Measurements from ENCODE around the gene APOA5. TPM values are rescaled to one million over a fixed set of nuclear protein-coding genes. Genes with fewer than 3 reads are reported as not detected.

APOA5 gene
- total and polyA plus RNA-seq, 9 of the 15 experiments (the other 6 are each of a cell fraction or from before 2014, with no cell fraction given), result not detected

GRCh38 chr11:116830184-116830912 lies 38.7 kb upstream of the APOA5 start (continued):
- no peak for TF ChIP-seq MGA (IDR thresholded peaks at IDR 0.05)
- no peak for TF ChIP-seq HINFP (tag; conservative IDR thresholded peaks at IDR 0.05; ENCODE audit: low read depth)
- no peak for TF ChIP-seq TCFL5 (CRISPR knock-in tag; conservative IDR thresholded peaks at IDR 0.05)
- no peak for TF ChIP-seq XRCC5 (IDR thresholded peaks at IDR 0.05; ENCODE audit: low read depth, low read length)
- TF ChIP-seq NR1H2 (CRISPR knock-in tag; IDR thresholded peaks at IDR 0.05), result no peak
- no peak for TF ChIP-seq CAMTA2 (CRISPR knock-in tag; conservative IDR thresholded peaks at IDR 0.05)

Measured in K562 (cell line).